H1 (cell line): ENCODE data around the gene RBCK1. TPM values are rescaled to one million over a fixed set of nuclear protein-coding genes. Genes with fewer than 3 reads are reported as not detected.
"Not testable (repeated sequence)": the region's sequence is repeated elsewhere in the genome, so short reads cannot be mapped to it uniquely, and the experiment has no call there.

Experiments used
- CTCF ChIA-PET: fragments of 300-600 bp; sonication (Branson Sonifier 250); formaldehyde crosslinking; loops from one replicate; lab custom pipeline; 2021; ENCODE audit not compliant: partially characterized antibody; lab: Charles Lee
- POLR2A ChIA-PET: fragments of 300-600 bp; sonication (Branson Sonifier 250); formaldehyde crosslinking; loops from one replicate; lab custom pipeline; 2021; ENCODE audit warnings: inconsistent platforms; ENCODE audit not compliant: partially characterized antibody; lab: Charles Lee
- DNase-seq, 2 experiments: peaks; one replicate each; pipeline versions ENCODE4 v3.0.0 to v3.0.0-alpha.2; 2010 to 2022; ENCODE audit warnings: low spot score in 2 of 2, low read depth in 1 of 2, mixed read lengths in 1 of 2
- FAIRE-seq: peaks from 2 replicates; lab custom pipeline; 2011; peaks lifted over from hg19 to GRCh38; lab: Jason Lieb, UNC
- H2AFZ ChIP-seq: 2 replicates; pipeline ENCODE4 v1.8.1; 2012; ENCODE audit warnings: low read length, inconsistent platforms
- H2AK5ac ChIP-seq: 2 replicates; pipeline ENCODE4 v1.6.1; 2013; ENCODE audit warnings: low read depth, low read length
- H2BK120ac ChIP-seq: replicated peaks from 2 replicates; pipeline ENCODE3; 2013; ENCODE audit warnings: low read depth, low read length, inconsistent platforms
- H2BK12ac ChIP-seq: 2 replicates; pipeline ENCODE4 v1.6.1; 2013; ENCODE audit warnings: low read depth, low read length
- H2BK15ac ChIP-seq: 2 replicates; pipeline ENCODE4 v1.6.1; 2013; ENCODE audit warnings: low read length
- H2BK20ac ChIP-seq: 2 replicates; pipeline ENCODE4 v1.6.1; 2013; ENCODE audit warnings: low read length
- H2BK5ac ChIP-seq: 2 replicates; pipeline ENCODE4 v1.6.1; 2013; ENCODE audit warnings: low read depth, low read length
- H3K14ac ChIP-seq: 2 replicates; pipeline ENCODE4 v1.6.1; 2013; ENCODE audit warnings: inconsistent platforms; ENCODE audit not compliant: insufficient read length
- H3K18ac ChIP-seq: 2 replicates; pipeline ENCODE4 v1.6.1; 2013; ENCODE audit warnings: low read length; ENCODE audit errors: extremely low read depth
- H3K23ac ChIP-seq: 2 replicates; pipeline ENCODE4 v1.6.1; 2013; ENCODE audit warnings: inconsistent platforms; ENCODE audit not compliant: insufficient read length
- H3K23me2 ChIP-seq: 2 replicates; pipeline ENCODE4 v1.6.1; 2013; ENCODE audit warnings: low read depth, low read length
- H3K27ac ChIP-seq: 2 replicates; pipeline ENCODE4 v1.6.1; 2011; ENCODE audit warnings: low read depth, low read length, inconsistent platforms
- H3K27me3 ChIP-seq, 4 experiments: replicated peaks in 1 of 4; 1 replicate in 1 of 4; 2 replicates in 3 of 4; pipeline versions ENCODE4 v1.6.1 to v1.8.1; 2011 to 2013; ENCODE audit warnings: low read length in 3 of 4, mild to moderate bottlenecking in 3 of 4, inconsistent platforms in 2 of 4, mixed read lengths in 2 of 4, moderate library complexity in 1 of 4; ENCODE audit not compliant: control insufficient read depth in 3 of 4, insufficient read depth in 3 of 4; ENCODE audit errors: extremely low read depth in 1 of 4
- H3K36me3 ChIP-seq, 4 experiments: 2 replicates each; pipeline versions ENCODE4 v1.6.1 to v1.8.1; 2011 to 2013; ENCODE audit warnings: mild to moderate bottlenecking in 4 of 4, low read length in 3 of 4, moderate library complexity in 2 of 4, control low read depth in 1 of 4, inconsistent platforms in 1 of 4; ENCODE audit not compliant: insufficient read depth in 4 of 4, control insufficient read depth in 2 of 4
- H3K4ac ChIP-seq: replicated peaks from 2 replicates; pipeline ENCODE3; 2013; ENCODE audit warnings: low read length, low read depth, mixed read lengths, inconsistent platforms; ENCODE audit not compliant: insufficient read length
- H3K4me1 ChIP-seq, 4 experiments: replicated peaks in 1 of 4; 1 replicate in 1 of 4; 2 replicates in 3 of 4; pipeline versions ENCODE4 v1.6.1 to v1.8.1; 2011 to 2013; ENCODE audit warnings: low read length in 3 of 4, inconsistent platforms in 2 of 4, mixed read lengths in 1 of 4; ENCODE audit not compliant: insufficient read depth in 4 of 4, control insufficient read depth in 3 of 4
- H3K4me2 ChIP-seq, 2 experiments: 2 replicates each; pipeline versions ENCODE4 v1.6.1 to v1.8.1; 2011 to 2013; ENCODE audit warnings: low read depth in 2 of 2, low read length in 2 of 2, control low read depth in 1 of 2, inconsistent platforms in 1 of 2, mild to moderate bottlenecking in 1 of 2; ENCODE audit not compliant: insufficient read depth in 1 of 2
- H3K4me3 ChIP-seq, 4 experiments: fragments of 200-600, 300-600 bp in 1 of 4; sonication (generic), shearing (Covaris generic), sonication (Bioruptor Twin) in 1 of 4; 2 replicates each; pipeline versions ENCODE4 v1.5.1 to v1.8.1; 2011 to 2016; ENCODE audit warnings: low read length in 4 of 4, low read depth in 3 of 4, control low read depth in 2 of 4, inconsistent platforms in 2 of 4, mild to moderate bottlenecking in 2 of 4, mixed read lengths in 1 of 4, moderate library complexity in 1 of 4; ENCODE audit not compliant: insufficient read depth in 2 of 4; ENCODE audit errors: extremely low read depth in 1 of 4
- H3K56ac ChIP-seq: replicated peaks from 2 replicates; pipeline ENCODE3; 2013; ENCODE audit warnings: low read depth, mild to moderate bottlenecking, mixed read lengths, low read length, inconsistent platforms; ENCODE audit not compliant: insufficient read length
- H3K79me1 ChIP-seq: 2 replicates; pipeline ENCODE4 v1.6.1; 2013; ENCODE audit warnings: low read depth, low read length, control low read depth
- H3K79me2 ChIP-seq, 2 experiments: 2 replicates each; pipeline versions ENCODE4 v1.6.1 to v1.8.1; 2012 to 2013; ENCODE audit warnings: low read length in 2 of 2, mild to moderate bottlenecking in 2 of 2, inconsistent platforms in 1 of 2; ENCODE audit not compliant: insufficient read depth in 2 of 2, control insufficient read depth in 1 of 2
- H3K9ac ChIP-seq, 4 experiments: replicated peaks in 1 of 4; 1 replicate in 1 of 4; 2 replicates in 3 of 4; pipeline versions ENCODE4 v1.6.1 to v1.8.1; 2011 to 2013; ENCODE audit warnings: low read depth in 3 of 4, low read length in 3 of 4, control low read depth in 2 of 4, mild to moderate bottlenecking in 2 of 4, moderate library complexity in 2 of 4, inconsistent platforms in 1 of 4; ENCODE audit errors: extremely low read depth in 1 of 4
- H3K9me3 ChIP-seq, 2 experiments: 2 replicates each; pipeline versions ENCODE4 v1.6.1 to v1.8.1; 2012 to 2013; ENCODE audit warnings: mild to moderate bottlenecking in 2 of 2, moderate library complexity in 2 of 2, control low read depth in 1 of 2, inconsistent platforms in 1 of 2, low read depth in 1 of 2, low read length in 1 of 2, mixed read lengths in 1 of 2; ENCODE audit not compliant: insufficient read depth in 2 of 2
- H4K20me1 ChIP-seq, 2 experiments: replicated peaks in 1 of 2; 2 replicates each; pipeline versions ENCODE3 to v1.8.1; 2011 to 2013; ENCODE audit warnings: inconsistent platforms in 2 of 2, low read length in 2 of 2, mild to moderate bottlenecking in 1 of 2; ENCODE audit not compliant: insufficient read depth in 2 of 2, control insufficient read depth in 1 of 2
- H4K5ac ChIP-seq: 2 replicates; pipeline ENCODE4 v1.6.1; 2013; ENCODE audit warnings: low read length, low read depth, mixed read lengths, inconsistent platforms; ENCODE audit not compliant: insufficient read length
- H4K8ac ChIP-seq: 2 replicates; pipeline ENCODE4 v1.8.0; 2013; ENCODE audit warnings: mild to moderate bottlenecking, moderate library complexity, low read length, inconsistent platforms; ENCODE audit not compliant: insufficient read depth; ENCODE audit errors: extremely low read depth
- H4K91ac ChIP-seq: replicated peaks from 2 replicates; pipeline ENCODE3; 2013; ENCODE audit warnings: low read length, mixed read lengths, inconsistent platforms; ENCODE audit not compliant: insufficient read length
- CBX8 ChIP-seq: fragments of 300-800, 300-1000 bp; sonication (generic); IDR thresholded peaks from 2 replicates; pipeline ENCODE4 v1.7.1; 2016; ENCODE audit warnings: low read depth, low read length, borderline replicate concordance
- CHD2 ChIP-seq: IDR thresholded peaks from 2 replicates; pipeline ENCODE4 v1.6.1; 2012; ENCODE audit warnings: low read length, improper control_type of control experiment
- WGBS, 2 experiments: shearing (Covaris generic) in 1 of 2; methylation state at CpG; one replicate each; pipeline versions ENCODE4 v1.1.6 to v1.1.7; 2013 to 2015; ENCODE audit warnings: low lambda C conversion rate in 2 of 2, mixed read lengths in 2 of 2, inconsistent platforms in 1 of 2, low coverage in 1 of 2, missing lambda C conversion rate in 1 of 2; ENCODE audit not compliant: insufficient replicate concordance in 2 of 2, insufficient coverage in 1 of 2, insufficient read length in 1 of 2; ENCODE audit errors: extremely low coverage in 1 of 2, missing lambda C conversion rate in 1 of 2; 5-methylcytosine and 5-hydroxymethylcytosine counted together
- polyA plus RNA-seq, 7 experiments: library from polyadenylated mRNA; depleted of rRNA in 3 of 7; stranded (reverse) in 5 of 7; unstranded in 2 of 7; fragments of >200 nt in 5 of 7; fragments of 200-250 nt in 2 of 7; gene quantifications; 1 replicate in 5 of 7; 2 replicates in 1 of 7; 4 replicates in 1 of 7; pipeline versions ENCODE4 v1.2.1 to v1.2.3, GENCODE V29; 2011 to 2013; ENCODE audit warnings: missing spikeins in 2 of 7, mixed read lengths in 2 of 7
- total RNA-seq: library from RNA; stranded (reverse); fragmentation: NEBNext Ultra II Directional; extraction: Animal tissue kit (Norgen Biotek cat#: 25700); gene quantifications from 2 replicates; pipeline ENCODE4 v1.2.1, GENCODE V29; 2021

Gene RBCK1
- total and polyA plus RNA-seq, 2 of the 8 experiments (the other 6 are each of a cell fraction or from before 2014, with no cell fraction given): 43.1 to 54.7 TPM

DNA sequence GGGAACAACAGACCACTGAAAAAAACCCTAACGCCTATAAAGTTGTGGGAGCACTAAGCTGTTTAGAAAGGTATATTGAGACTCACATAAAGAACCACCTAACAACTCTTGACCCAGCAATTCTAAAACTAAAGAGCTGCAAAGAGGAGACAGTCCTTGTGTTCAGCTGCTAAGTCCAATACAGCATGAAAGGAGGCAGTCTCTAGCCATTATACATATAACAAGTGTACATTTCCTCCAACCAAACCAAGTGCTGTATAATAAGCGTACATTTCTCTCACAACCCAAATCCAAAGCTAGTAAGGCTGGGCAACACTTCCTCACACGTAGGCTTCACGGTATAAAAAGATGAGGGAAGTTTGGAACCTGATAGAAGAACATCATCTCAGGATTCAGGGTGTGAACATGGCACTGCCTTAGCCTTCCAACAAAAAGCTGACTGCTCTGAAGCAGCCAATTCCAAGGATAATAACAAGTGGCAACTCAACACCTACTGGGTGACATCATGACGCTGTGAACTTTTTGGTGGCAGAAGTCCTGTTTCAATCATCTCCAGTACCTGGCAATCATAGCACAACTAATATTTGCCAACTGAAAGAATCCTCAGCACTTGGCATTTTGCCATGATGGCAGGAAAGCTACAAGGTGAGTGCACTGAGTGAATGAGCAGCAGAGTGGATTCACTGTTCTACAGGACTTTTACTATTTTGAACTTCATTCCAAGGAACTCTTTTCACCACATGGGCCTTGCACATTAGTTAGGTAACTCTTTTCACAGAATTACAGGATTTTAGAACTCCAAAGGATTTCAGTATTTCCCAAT lies 37.6 kb downstream of the RBCK1 start (continued):
- TF ChIP-seq CBX8 (no peak), CHD2 (no peak)
- TF ChIP-seq, all 59 proteins: peak for 0

DNA sequence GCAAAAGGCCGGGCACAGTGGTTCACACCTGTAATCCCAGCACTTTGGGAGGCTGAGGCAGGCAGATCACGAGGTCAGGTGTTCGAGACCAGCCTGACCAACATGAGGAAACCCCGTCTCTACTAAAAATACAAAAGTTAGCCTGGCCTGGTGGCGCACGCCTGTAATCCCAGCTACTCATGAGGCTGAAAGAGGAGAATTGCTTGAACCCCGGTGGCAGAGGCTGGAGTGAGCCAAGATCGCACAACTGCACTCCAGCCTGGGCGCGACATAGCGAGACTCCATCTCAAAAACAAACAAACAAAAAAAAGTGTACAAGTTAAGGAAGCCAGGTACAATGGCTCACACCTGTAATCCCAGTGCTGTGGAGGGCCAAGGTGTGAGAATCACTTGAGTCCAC lies 43.9 kb downstream of the RBCK1 start:
- H3K14ac ChIP-seq, H2AFZ ChIP-seq, H3K4me2 ChIP-seq, FAIRE-seq, H2BK20ac ChIP-seq, H3K27ac ChIP-seq, H2BK12ac ChIP-seq, H3K9me3 ChIP-seq, H3K4me1 ChIP-seq, H3K9ac ChIP-seq, H3K4me3 ChIP-seq, H3K18ac ChIP-seq, CTCF ChIA-PET, H3K23me2 ChIP-seq, H4K5ac ChIP-seq, H4K91ac ChIP-seq, H3K56ac ChIP-seq, H3K23ac ChIP-seq, H3K27me3 ChIP-seq, H2BK120ac ChIP-seq, H2BK5ac ChIP-seq, H2AK5ac ChIP-seq, DNase-seq, H3K79me1 ChIP-seq, H4K8ac ChIP-seq, H3K36me3 ChIP-seq, H3K4ac ChIP-seq, H2BK15ac ChIP-seq: not testable (repeated sequence)
- Histone ChIP-seq H3K79me2 (peaks cover 0 to 21% of the 10 kb centered on the region in 2 experiments; a peak in 3 of 4 replicates), H4K20me1 (peaks cover 0 to 11% of the 10 kb centered on the region in 2 experiments)
- POLR2A ChIA-PET: interaction anchor here (0.9 kb wide), 1 partner anchor 10 kb away, joined by 3 read pairs; no protein-coding TSS in a partner anchor
- WGBS, 2 experiments: 87% methylated on average over 11 of the region's 11 CpGs; no CpG with 5 or more reads in 1 of the 2 experiments
